ENCODE measurements around the gene ZNF580.

ZNF580 gene

GRCh38 chr19:55647732-55648584 is 7.2 kb downstream of the ZNF580 start, which contains the start of gene CCDC106:
Gene CCDC106, plus strand, starts transcription at chr19:55648212. Its CDS starts 835 bp downstream, at chr19:55649047.
- DNase-seq: peak; percentile 51

GRCh38 chr19:55648585-55649267 is 7.9 kb downstream of the ZNF580 start:
- no peak for DNase-seq

GRCh38 chr19:55649268-55650125 is 8.7 kb downstream of the ZNF580 start:
- no peak for DNase-seq

- DNase-seq: no peak
Measured at GRCh38 chr19:55650126-55650557, 9.3 kb downstream of the ZNF580 start.

GRCh38 chr19:55650602-55651230 is 9.9 kb downstream of the ZNF580 start:
- no peak for DNase-seq

GRCh38 chr19:55651236-55651635 is 10.4 kb downstream of the ZNF580 start:
- no peak for DNase-seq

GRCh38 chr19:55652311-55653128 is 11.7 kb downstream of the ZNF580 start:
- DNase-seq: no peak

- DNase-seq: peak; percentile 97
Measured at GRCh38 chr19:55653651-55654322, 13.0 kb downstream of the ZNF580 start.

GRCh38 chr19:55654323-55654867 is 13.6 kb downstream of the ZNF580 start:
- peak; percentile 97 for DNase-seq

- DNase-seq: peak; percentile 87
Measured at GRCh38 chr19:55654868-55655647, 14.3 kb downstream of the ZNF580 start, which contains the start of gene U2AF2. Gene U2AF2, plus strand, starts transcription at chr19:55655035. Its CDS starts 70 bp downstream, at chr19:55655105.

- no peak for DNase-seq
Measured at GRCh38 chr19:55655648-55656040, 14.8 kb downstream of the ZNF580 start.

- no peak for DNase-seq
Measured at GRCh38 chr19:55656552-55656951, 15.8 kb downstream of the ZNF580 start.

- no peak for DNase-seq
Measured at GRCh38 chr19:55656988-55657747, 16.4 kb downstream of the ZNF580 start.

- no peak for DNase-seq
Measured at GRCh38 chr19:55658846-55659459, 18.2 kb downstream of the ZNF580 start.

- no peak for DNase-seq
Measured at GRCh38 chr19:55659822-55660221, 19.0 kb downstream of the ZNF580 start.

GRCh38 chr19:55660404-55660803 is 19.6 kb downstream of the ZNF580 start:
- DNase-seq: no peak

GRCh38 chr19:55660991-55661390 is 20.2 kb downstream of the ZNF580 start:
- DNase-seq: no peak

- no peak for DNase-seq
Measured at GRCh38 chr19:55661826-55662225, 21.0 kb downstream of the ZNF580 start.

Data from HCEC 1CT (cell line).